HEK293 (cell line): ENCODE measurements around the gene HTT.
"Not testable (repeated sequence)": the region's sequence is repeated elsewhere in the genome, so short reads cannot be mapped to it uniquely, and the experiment has no call there.

Source experiments
- CTCF ChIA-PET: fragments of 350-600 bp; formaldehyde crosslinking; extraction: SDS; loops from one replicate; lab custom pipeline; 2021; ENCODE audit warnings: antibody characterized with exemption; lab: Yijun Ruan, JAX
- POLR2A ChIA-PET: fragments of 300-600 bp; formaldehyde crosslinking; extraction: SDS; loops from one replicate; lab custom pipeline; 2020; ENCODE audit warnings: antibody characterized with exemption, inconsistent platforms; lab: Yijun Ruan, JAX
- H3K27ac ChIP-seq: fragments of 200-500 bp; sonication (Bioruptor generic); 2 replicates; pipeline ENCODE4 v1.5.1; 2014; ENCODE audit warnings: low read depth, low read length, control low read depth, inconsistent platforms; ENCODE audit errors: extremely low read depth
- H3K36me3 ChIP-seq, 2 experiments: fragments of 200-500 bp in 1 of 2; sonication (Bioruptor generic) in 1 of 2; 1 replicate in 1 of 2; 2 replicates in 1 of 2; pipeline ENCODE4 v1.5.1; 2014 to 2017; ENCODE audit warnings: inconsistent platforms in 2 of 2, low read length in 2 of 2; ENCODE audit not compliant: control insufficient read depth in 2 of 2, insufficient read depth in 1 of 2
- H3K4me1 ChIP-seq: fragments of 200-500 bp; sonication (Bioruptor generic); 2 replicates; pipeline ENCODE4 v1.5.1; 2014; ENCODE audit warnings: mild to moderate bottlenecking, low read length, inconsistent platforms; ENCODE audit not compliant: control insufficient read depth, insufficient read depth
- H3K4me3 ChIP-seq: 2 replicates; pipeline ENCODE4 v1.5.1; 2011; ENCODE audit warnings: low read depth, mild to moderate bottlenecking, control low read depth, low read length, moderate library complexity
- H3K9me3 ChIP-seq: fragments of 200-500 bp; sonication (Bioruptor generic); 2 replicates; pipeline ENCODE4 v1.5.1; 2014; ENCODE audit warnings: low read depth, low read length, inconsistent platforms; ENCODE audit not compliant: control insufficient read depth, insufficient read depth
- GFI1B ChIP-seq: fragments of 450-650 bp; formaldehyde crosslinking; IDR thresholded peaks from 2 replicates; pipeline ENCODE4 v1.5.1; 2016; ENCODE audit warnings: missing biosample characterization, missing genetic modification characterization
- SCRT1 ChIP-seq: fragments of 450-650 bp; formaldehyde crosslinking; IDR thresholded peaks from 2 replicates; pipeline ENCODE4 v1.5.1; 2016; ENCODE audit warnings: missing biosample characterization, missing genetic modification characterization, borderline replicate concordance
- SCRT2 ChIP-seq: fragments of 450-650 bp; formaldehyde crosslinking; IDR thresholded peaks from 2 replicates; pipeline ENCODE4 v1.5.1; 2016; ENCODE audit warnings: missing biosample characterization, missing genetic modification characterization
- TRIM28 ChIP-seq: IDR thresholded peaks from 2 replicates; pipeline ENCODE4 v1.6.1; 2011; ENCODE audit warnings: low read length, control low read depth, borderline replicate concordance
- ZBTB1 ChIP-seq: fragments of 450-650 bp; formaldehyde crosslinking; IDR thresholded peaks from 2 replicates; pipeline ENCODE4 v1.5.1; 2016; ENCODE audit warnings: missing biosample characterization, missing genetic modification characterization
- ZBTB8A ChIP-seq: fragments of 450-650 bp; formaldehyde crosslinking; IDR thresholded peaks from 2 replicates; pipeline ENCODE4 v1.5.1; 2016; ENCODE audit warnings: missing biosample characterization, missing genetic modification characterization
- ZNF184 ChIP-seq: fragments of 450-650 bp; IDR thresholded peaks from 2 replicates; pipeline ENCODE4 v1.5.1; 2018; ENCODE audit warnings: missing biosample characterization, mild to moderate bottlenecking, missing genetic modification characterization
- ZNF2 ChIP-seq: fragments of 450-650 bp; formaldehyde crosslinking; IDR thresholded peaks from 2 replicates; pipeline ENCODE4 v1.5.1; 2016; ENCODE audit warnings: missing biosample characterization, missing genetic modification characterization
- ZNF549 ChIP-seq: fragments of 450-650 bp; IDR thresholded peaks from 2 replicates; pipeline ENCODE4 v1.5.1; 2018; ENCODE audit warnings: missing biosample characterization, missing genetic modification characterization, mild to moderate bottlenecking, inconsistent platforms, moderate library complexity
- ZNF610 ChIP-seq: fragments of 450-650 bp; formaldehyde crosslinking; IDR thresholded peaks from 2 replicates; pipeline ENCODE4 v1.5.1; 2016; ENCODE audit warnings: missing biosample characterization, missing genetic modification characterization, borderline replicate concordance
- ZNF654 ChIP-seq: fragments of 450-650 bp; formaldehyde crosslinking; IDR thresholded peaks from 2 replicates; pipeline ENCODE4 v1.5.1; 2016; ENCODE audit warnings: low read depth, missing biosample characterization, missing genetic modification characterization
- TF ChIP-seq, protein P1 (sequence below): fragments of 450-650 bp; formaldehyde crosslinking; IDR thresholded peaks from 2 replicates; pipeline ENCODE4 v1.5.1; 2016; ENCODE audit warnings: missing biosample characterization, missing genetic modification characterization
- TF ChIP-seq, protein P2 (sequence below): fragments of 450-650 bp; formaldehyde crosslinking; IDR thresholded peaks from 2 replicates; pipeline ENCODE4 v1.5.1; 2016; ENCODE audit warnings: missing biosample characterization, missing genetic modification characterization, low read depth
- TF ChIP-seq, protein P3 (sequence below): fragments of 450-650 bp; formaldehyde crosslinking; IDR thresholded peaks from 2 replicates; pipeline ENCODE4 v1.5.1; 2016; ENCODE audit warnings: missing biosample characterization, missing genetic modification characterization
- TF ChIP-seq, protein P4 (sequence below): fragments of 450-650 bp; formaldehyde crosslinking; IDR thresholded peaks from 2 replicates; pipeline ENCODE4 v1.5.1; 2016; ENCODE audit warnings: missing biosample characterization, missing genetic modification characterization

Gene HTT

DNA sequence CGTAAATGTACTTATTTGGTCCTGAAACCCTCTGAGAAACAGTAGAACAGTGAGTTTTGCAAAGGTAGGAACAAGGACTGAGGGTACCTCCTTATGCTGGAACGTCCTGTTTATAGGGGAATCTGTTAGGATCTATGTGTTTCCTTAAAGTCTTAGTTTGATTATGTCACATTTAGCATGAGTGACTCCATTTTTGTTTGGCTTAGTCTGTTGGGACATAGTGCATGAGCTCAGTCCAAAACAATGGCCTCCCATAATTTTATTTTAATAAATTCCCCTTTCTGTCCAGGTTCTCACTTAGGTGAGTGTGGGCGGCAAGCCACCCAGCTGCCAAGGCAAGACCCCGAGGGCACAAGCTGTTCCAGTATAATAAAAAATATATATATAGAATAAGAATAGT lies 27.9 kb upstream of the HTT start (continued):
- TF ChIP-seq, protein P1, sequence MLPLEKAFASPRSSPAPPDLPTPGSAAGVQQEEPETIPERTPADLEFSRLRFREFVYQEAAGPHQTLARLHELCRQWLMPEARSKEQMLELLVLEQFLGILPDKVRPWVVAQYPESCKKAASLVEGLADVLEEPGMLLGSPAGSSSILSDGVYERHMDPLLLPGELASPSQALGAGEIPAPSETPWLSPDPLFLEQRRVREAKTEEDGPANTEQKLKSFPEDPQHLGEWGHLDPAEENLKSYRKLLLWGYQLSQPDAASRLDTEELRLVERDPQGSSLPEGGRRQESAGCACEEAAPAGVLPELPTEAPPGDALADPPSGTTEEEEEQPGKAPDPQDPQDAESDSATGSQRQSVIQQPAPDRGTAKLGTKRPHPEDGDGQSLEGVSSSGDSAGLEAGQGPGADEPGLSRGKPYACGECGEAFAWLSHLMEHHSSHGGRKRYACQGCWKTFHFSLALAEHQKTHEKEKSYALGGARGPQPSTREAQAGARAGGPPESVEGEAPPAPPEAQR: no peak
- TF ChIP-seq ZBTB8A (tag by site-specific recombination) (no peak), ZBTB1 (tag by site-specific recombination) (no peak)
- TF ChIP-seq, protein P2, sequence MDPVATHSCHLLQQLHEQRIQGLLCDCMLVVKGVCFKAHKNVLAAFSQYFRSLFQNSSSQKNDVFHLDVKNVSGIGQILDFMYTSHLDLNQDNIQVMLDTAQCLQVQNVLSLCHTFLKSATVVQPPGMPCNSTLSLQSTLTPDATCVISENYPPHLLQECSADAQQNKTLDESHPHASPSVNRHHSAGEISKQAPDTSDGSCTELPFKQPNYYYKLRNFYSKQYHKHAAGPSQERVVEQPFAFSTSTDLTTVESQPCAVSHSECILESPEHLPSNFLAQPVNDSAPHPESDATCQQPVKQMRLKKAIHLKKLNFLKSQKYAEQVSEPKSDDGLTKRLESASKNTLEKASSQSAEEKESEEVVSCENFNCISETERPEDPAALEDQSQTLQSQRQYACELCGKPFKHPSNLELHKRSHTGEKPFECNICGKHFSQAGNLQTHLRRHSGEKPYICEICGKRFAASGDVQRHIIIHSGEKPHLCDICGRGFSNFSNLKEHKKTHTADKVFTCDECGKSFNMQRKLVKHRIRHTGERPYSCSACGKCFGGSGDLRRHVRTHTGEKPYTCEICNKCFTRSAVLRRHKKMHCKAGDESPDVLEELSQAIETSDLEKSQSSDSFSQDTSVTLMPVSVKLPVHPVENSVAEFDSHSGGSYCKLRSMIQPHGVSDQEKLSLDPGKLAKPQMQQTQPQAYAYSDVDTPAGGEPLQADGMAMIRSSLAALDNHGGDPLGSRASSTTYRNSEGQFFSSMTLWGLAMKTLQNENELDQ: no peak

DNA sequence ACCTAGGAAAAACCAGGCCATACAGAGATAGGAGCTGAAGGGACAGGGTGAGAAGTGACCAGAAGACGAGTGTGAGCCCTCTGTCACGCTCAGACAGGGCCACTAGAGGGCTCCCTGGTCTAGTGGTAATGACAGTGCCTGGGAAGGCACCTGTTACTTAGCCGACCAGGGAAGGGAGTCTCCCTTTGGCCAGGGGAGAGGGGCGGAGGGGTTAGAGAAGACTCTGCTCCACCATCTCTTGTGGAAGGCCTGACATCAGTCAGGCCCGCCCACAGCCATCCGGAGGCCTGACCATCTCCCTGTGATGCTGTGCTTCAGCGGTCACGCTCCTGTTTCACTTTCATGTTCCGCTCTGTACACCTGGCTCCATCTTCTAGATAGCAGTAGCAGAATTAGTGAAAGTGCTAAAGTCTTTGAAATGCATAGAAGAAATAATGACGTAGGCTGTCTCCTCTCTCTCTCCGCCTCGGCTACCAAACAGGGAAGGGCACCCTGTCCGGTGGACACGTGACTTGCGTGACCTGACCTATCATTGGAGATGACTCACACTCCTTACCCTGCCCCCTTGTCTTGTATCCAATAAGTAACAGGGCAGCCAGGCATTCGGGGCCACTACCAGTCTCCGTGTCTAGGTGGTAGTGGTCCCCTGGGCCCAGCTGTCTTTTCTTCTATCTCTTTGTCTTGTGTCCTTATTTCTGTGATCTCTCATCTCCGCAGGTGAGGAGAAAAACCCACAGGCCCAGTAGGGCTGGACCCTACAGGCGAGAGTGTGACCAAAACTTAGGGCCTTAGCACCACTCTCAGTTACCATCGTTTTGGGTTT lies 26.8 kb upstream of the HTT start:
- POLR2A ChIA-PET: no interaction called here
- CTCF ChIA-PET: interaction anchor here (0.6 to 1.4 kb wide), 7 partner anchors 11 to 433 kb away, joined by 3 to 5 read pairs (median 3); no protein-coding TSS in a partner anchor
- Histone ChIP-seq H3K27ac (no peak overlapping the region), H3K4me1 (no peaks in the 10 kb centered on the region), H3K9me3 (no peaks in the 10 kb centered on the region), H3K4me3 (no peak overlapping the region), H3K36me3 (no peaks in the 10 kb centered on the region)
- TF ChIP-seq, protein P3, sequence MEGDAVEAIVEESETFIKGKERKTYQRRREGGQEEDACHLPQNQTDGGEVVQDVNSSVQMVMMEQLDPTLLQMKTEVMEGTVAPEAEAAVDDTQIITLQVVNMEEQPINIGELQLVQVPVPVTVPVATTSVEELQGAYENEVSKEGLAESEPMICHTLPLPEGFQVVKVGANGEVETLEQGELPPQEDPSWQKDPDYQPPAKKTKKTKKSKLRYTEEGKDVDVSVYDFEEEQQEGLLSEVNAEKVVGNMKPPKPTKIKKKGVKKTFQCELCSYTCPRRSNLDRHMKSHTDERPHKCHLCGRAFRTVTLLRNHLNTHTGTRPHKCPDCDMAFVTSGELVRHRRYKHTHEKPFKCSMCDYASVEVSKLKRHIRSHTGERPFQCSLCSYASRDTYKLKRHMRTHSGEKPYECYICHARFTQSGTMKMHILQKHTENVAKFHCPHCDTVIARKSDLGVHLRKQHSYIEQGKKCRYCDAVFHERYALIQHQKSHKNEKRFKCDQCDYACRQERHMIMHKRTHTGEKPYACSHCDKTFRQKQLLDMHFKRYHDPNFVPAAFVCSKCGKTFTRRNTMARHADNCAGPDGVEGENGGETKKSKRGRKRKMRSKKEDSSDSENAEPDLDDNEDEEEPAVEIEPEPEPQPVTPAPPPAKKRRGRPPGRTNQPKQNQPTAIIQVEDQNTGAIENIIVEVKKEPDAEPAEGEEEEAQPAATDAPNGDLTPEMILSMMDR (tag by site-specific recombination): peak; percentile 17; the same call in 1 of the 2 replicates
- peak; percentile 90 for TF ChIP-seq SCRT1 (tag by site-specific recombination)
- peak; percentile 79 for TF ChIP-seq ZNF654
- no peak for TF ChIP-seq GFI1B (tag by site-specific recombination)
- TF ChIP-seq SCRT2 (tag by site-specific recombination): peak; percentile 98
- peak; percentile 60; the same call in 1 of the 2 replicates for TF ChIP-seq ZNF2 (tag by site-specific recombination)

DNA sequence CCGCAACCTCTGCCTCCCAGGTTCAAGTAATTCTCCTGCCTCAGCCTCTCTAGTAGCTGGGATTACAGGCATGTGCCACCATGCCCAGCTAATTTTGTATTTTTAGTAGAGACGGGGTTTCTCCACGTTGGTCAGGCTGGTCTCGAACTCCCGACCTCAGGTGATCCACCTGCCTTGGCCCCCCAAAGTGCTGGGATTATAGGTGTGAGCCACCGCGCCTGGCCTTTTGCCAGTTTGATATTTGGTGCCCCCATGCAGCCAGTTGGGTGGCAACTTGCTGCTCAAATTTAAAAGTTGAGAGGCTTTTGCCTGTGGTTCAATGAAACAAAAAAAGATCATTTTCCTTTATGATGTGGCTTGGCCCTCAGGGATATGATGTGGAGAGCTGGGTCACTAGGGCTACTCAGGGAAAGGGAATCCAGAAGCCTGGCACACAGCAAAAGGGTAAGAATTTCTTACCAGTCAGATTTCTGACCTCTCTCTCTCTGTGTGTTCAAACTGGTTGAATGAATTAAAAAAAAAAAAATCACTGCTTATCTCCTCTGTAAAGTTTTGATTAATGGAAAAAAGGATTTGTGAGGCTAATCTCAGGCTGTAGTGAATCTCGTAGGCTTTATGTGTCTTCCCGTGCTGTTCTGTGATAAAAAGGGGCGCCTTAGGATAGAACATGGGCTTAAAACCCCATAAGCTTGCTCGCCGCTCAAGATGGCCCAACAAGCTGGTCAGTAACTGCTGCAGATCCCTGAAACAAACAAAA lies 23.2 kb upstream of the HTT start:
- H3K27ac ChIP-seq, POLR2A ChIA-PET, H3K36me3 ChIP-seq, H3K4me1 ChIP-seq, H3K4me3 ChIP-seq, H3K9me3 ChIP-seq, CTCF ChIA-PET: not testable (repeated sequence)

DNA sequence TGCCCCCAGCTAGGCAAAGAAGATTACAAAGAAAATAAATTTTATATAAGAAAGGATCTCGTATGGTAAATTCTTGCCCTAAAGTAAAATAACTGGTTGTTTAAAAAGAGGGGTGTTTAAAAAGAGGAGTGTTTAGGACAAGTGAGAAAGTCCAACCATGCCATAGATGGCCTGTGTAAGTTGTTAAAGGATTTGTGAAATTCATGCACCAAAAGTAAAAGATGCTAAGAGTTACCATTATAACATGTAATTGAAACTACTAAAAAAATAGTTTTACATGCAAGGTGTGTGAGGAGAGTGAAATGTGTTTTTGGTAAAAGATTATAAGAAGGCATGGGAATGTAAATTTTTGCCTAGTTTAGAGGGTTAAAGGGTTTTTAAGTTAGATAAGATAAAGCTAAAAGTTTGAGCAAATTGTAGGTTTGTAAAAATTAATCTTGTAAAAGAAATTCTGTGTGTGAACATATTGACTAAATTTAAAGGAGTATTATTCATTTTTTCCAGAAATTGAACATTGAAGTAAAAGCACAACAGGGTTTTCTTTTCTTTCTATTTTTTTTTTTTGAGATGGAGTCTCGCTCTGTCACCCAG lies 20.2 kb upstream of the HTT start:
- Histone ChIP-seq H3K27ac (no peak overlapping the region), H3K9me3 (no peaks in the 10 kb centered on the region), H3K36me3 (no peaks in the 10 kb centered on the region), H3K4me3 (no peak overlapping the region), H3K4me1 (no peaks in the 10 kb centered on the region)
- CTCF ChIA-PET: interaction anchor here (0.6 kb wide), 1 partner anchor 17 kb away, joined by 5 read pairs; no protein-coding TSS in a partner anchor
- POLR2A ChIA-PET: no interaction called here
- TF ChIP-seq ZNF610: 0 out of 2 replicates have a peak, but pooled peaks have one; percentile 46
- TF ChIP-seq TRIM28: peak; percentile 95
- peak; percentile 76 for TF ChIP-seq ZNF549 (tag by site-specific recombination)
- TF ChIP-seq, protein P4, sequence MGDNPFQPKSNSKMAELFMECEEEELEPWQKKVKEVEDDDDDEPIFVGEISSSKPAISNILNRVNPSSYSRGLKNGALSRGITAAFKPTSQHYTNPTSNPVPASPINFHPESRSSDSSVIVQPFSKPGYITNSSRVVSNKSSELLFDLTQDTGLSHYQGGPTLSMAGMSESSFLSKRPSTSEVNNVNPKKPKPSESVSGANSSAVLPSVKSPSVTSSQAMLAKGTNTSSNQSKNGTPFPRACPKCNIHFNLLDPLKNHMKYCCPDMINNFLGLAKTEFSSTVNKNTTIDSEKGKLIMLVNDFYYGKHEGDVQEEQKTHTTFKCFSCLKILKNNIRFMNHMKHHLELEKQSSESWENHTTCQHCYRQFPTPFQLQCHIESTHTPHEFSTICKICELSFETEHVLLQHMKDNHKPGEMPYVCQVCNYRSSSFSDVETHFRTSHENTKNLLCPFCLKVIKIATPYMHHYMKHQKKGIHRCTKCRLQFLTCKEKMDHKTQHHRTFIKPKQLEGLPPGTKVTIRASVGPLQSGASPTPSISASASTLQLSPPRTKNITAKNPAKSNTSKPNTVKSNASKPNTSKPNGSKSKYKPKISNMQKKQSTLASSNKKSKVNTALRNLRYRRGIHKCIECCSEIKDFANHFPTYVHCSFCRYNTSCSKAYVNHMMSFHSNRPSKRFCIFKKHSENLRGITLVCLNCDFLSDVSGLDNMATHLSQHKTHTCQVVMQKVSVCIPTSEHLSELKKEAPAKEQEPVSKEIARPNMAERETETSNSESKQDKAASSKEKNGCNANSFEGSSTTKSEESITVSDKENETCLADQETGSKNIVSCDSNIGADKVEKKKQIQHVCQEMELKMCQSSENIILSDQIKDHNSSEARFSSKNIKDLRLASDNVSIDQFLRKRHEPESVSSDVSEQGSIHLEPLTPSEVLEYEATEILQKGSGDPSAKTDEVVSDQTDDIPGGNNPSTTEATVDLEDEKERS: peak; percentile 90
- no peak for TF ChIP-seq ZNF184
